Adrenal gland (tissue), 5 donors: ENCODE data around the gene VGLL3.

Experiments
- POLR2A ChIP-seq, 2 donors: fragments of 450-650 bp; IDR thresholded peaks; one replicate each; pipeline ENCODE4 v1.6.1; 2017; ENCODE audit warnings: antibody characterized with exemption in 2 of 2, mild to moderate bottlenecking in 2 of 2, moderate library complexity in 1 of 2
- TF ChIP-seq, protein P1 (sequence below), 6 experiments: fragments of 450-650 bp in 4 of 6; fragments of 200-600 bp in 2 of 6; sonication (generic) in 1 of 6; IDR thresholded peaks; 1 replicate in 5 of 6; 2 replicates in 1 of 6; pipeline versions ENCODE4 v1.5.1 to v1.8.0; 2016 to 2021; ENCODE audit warnings: antibody characterized with exemption in 6 of 6, mild to moderate bottlenecking in 2 of 6, moderate library complexity in 1 of 6
- donor health status: DM: no; HTN: no; CAD: no.

DNA sequence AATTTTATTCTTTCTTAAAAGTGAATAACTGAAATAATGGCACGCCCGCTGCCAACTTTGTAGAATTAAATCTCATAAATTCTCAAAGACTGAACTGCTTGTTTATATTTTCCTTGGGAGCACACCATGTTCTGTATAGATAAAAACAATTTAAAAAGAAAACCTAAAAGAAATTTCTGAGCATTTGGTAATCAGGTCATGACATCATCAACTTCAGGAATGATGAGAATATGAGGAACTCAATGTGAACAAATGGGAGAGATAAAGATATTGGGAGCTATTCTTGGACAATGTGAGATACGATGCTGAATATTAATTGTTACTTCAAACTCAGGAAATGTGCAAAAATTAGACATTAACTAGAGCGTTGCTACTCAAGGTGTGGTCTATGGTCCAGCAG, 10.0 kb upstream of the VGLL3 start:
- TF ChIP-seq, protein P1, sequence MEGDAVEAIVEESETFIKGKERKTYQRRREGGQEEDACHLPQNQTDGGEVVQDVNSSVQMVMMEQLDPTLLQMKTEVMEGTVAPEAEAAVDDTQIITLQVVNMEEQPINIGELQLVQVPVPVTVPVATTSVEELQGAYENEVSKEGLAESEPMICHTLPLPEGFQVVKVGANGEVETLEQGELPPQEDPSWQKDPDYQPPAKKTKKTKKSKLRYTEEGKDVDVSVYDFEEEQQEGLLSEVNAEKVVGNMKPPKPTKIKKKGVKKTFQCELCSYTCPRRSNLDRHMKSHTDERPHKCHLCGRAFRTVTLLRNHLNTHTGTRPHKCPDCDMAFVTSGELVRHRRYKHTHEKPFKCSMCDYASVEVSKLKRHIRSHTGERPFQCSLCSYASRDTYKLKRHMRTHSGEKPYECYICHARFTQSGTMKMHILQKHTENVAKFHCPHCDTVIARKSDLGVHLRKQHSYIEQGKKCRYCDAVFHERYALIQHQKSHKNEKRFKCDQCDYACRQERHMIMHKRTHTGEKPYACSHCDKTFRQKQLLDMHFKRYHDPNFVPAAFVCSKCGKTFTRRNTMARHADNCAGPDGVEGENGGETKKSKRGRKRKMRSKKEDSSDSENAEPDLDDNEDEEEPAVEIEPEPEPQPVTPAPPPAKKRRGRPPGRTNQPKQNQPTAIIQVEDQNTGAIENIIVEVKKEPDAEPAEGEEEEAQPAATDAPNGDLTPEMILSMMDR (IDR thresholded peaks at IDR 0.05): no peak
- TF ChIP-seq POLR2A (IDR thresholded peaks at IDR 0.05): no peak
